ENCODE data around the gene LDLRAD1. TPM values are rescaled to one million over a fixed set of nuclear protein-coding genes. Genes with fewer than 3 reads are reported as not detected.

Gene LDLRAD1
- total and polyA plus RNA-seq, 2 of the 13 experiments (the other 11 are each of a cell fraction or from before 2014, with no cell fraction given), result 2.5 to 14.0 TPM

- in situ Hi-C loops (cut with HindIII; ENCODE audit: extremely low pct_ligation_motif_present, low pct_unique_long_range_greater_than_20kb) (no loop called here), intact Hi-C loops (cut with micrococcal nuclease; ENCODE audit: unreplicated experiment) (no loop called here)
- Histone ChIP-seq H3K4me2 (ENCODE audit: low read depth, low read length) (peak overlapping the region; percentile 90), H3K36me3 (replicated peaks in 1 of 2; ENCODE audit: control insufficient read depth in 1 of 2, insufficient read depth in 2 of 2, low read length in 2 of 2) (no peaks in the 10 kb centered on the region), H3K9ac (ENCODE audit: insufficient read depth, low read depth, low read length) (no peak overlapping the region), H3K4me1 (ENCODE audit: insufficient read depth, low read length) (peaks cover 82% of the 10 kb centered on the region), H2AFZ (ENCODE audit: low read length) (no peak overlapping the region), H3K27ac (ENCODE audit: extremely low read length, insufficient read depth, low read length) (no peak overlapping the region), H3K27me3 (ENCODE audit: control insufficient read depth in 1 of 2, insufficient read depth in 2 of 2, low read length in 2 of 2) (no peaks in the 10 kb centered on the region), H4K20me1 (ENCODE audit: insufficient read depth, low read length) (no peaks in the 10 kb centered on the region), H3K9me3 (ENCODE audit: low read length) (no peaks in the 10 kb centered on the region), H3K4me3 (replicated peaks in 1 of 3; ENCODE audit: insufficient read depth in 1 of 3, low read depth in 2 of 3, low read length in 3 of 3) (no peak overlapping the region), H3K79me2 (ENCODE audit: insufficient read depth, low read length) (no peaks in the 10 kb centered on the region)
- ATAC-seq, result no peak
- no TSS peak for BruUV-seq (replicated peaks)
- POLR2A ChIA-PET, result interaction anchor here (1.2 to 3.3 kb wide), 5 partner anchors 10 to 62 kb away, joined by 4 to 42 read pairs (median 8); partner anchors contain the start of genes TCEANC2 and TMEM59
- CTCF ChIA-PET (ENCODE audit: low intra/inter-chr PET ratio, low total read pairs), result no interaction called here
- WGBS (ENCODE audit: low lambda C conversion rate), result 19% methylated on average over 5 of the region's 5 CpGs
- FAIRE-seq, result no peak
- TF ChIP-seq KDM2A (CRISPR knock-in tag; IDR thresholded peaks at IDR 0.05; ENCODE audit: borderline replicate concordance, low read depth), result no peak
- no peak for DNase-seq (ENCODE audit: low spot score)
Observed at GRCh38 chr1:54018635-54019034, 649 bp upstream of the LDLRAD1 start.

GRCh38 chr1:54016343-54017282 is 1.4 kb downstream of the LDLRAD1 start:
- in situ Hi-C loops (cut with HindIII; ENCODE audit: extremely low pct_ligation_motif_present, low pct_unique_long_range_greater_than_20kb) (no loop called here), intact Hi-C loops (cut with micrococcal nuclease; ENCODE audit: unreplicated experiment) (loop anchor here (1.0 kb wide), 1 partner anchor 37 kb away; the partner anchor contains the start of genes TCEANC2 and TMEM59)
- ChIA-PET CTCF (ENCODE audit: low intra/inter-chr PET ratio, low total read pairs) (no interaction called here), POLR2A (interaction anchor here (1.3 to 3.3 kb wide), 7 partner anchors 12 to 65 kb away, joined by 4 to 42 read pairs (median 7); partner anchors contain the start of genes TCEANC2 and TMEM59)
- H2AFZ ChIP-seq (ENCODE audit: low read length), result peak overlapping the region; percentile 11
- H3K4me2 ChIP-seq (ENCODE audit: low read depth, low read length), result peak overlapping the region; percentile 90
- H3K9ac ChIP-seq (ENCODE audit: insufficient read depth, low read depth, low read length), result peak overlapping the region; percentile 44
- peak; percentile 97 for FAIRE-seq
- peak overlapping the region; percentile 74 for H3K27ac ChIP-seq (ENCODE audit: extremely low read length, insufficient read depth, low read length)
- no peaks in the 10 kb centered on the region for H4K20me1 ChIP-seq (ENCODE audit: insufficient read depth, low read length)
- 27% methylated on average over 5 of the region's 8 CpGs for WGBS (ENCODE audit: low lambda C conversion rate)
- BruUV-seq (replicated peaks), result no TSS peak
- peak; percentile 67 for ATAC-seq
- no peaks in the 10 kb centered on the region for H3K9me3 ChIP-seq (ENCODE audit: low read length)
- DNase-seq (ENCODE audit: low spot score), result peak; percentile 96
- no peaks in the 10 kb centered on the region for H3K79me2 ChIP-seq (ENCODE audit: insufficient read depth, low read length)
- no peaks in the 10 kb centered on the region for H3K36me3 ChIP-seq (replicated peaks in 1 of 2; ENCODE audit: control insufficient read depth in 1 of 2, insufficient read depth in 2 of 2, low read length in 2 of 2)
- H3K4me1 ChIP-seq (ENCODE audit: insufficient read depth, low read length), result peaks cover 86% of the 10 kb centered on the region
- no peaks in the 10 kb centered on the region for H3K27me3 ChIP-seq (ENCODE audit: control insufficient read depth in 1 of 2, insufficient read depth in 2 of 2, low read length in 2 of 2)
- peak overlapping the region; percentile 49 to 69 (median 51); a peak in 5 of 6 replicates for H3K4me3 ChIP-seq (replicated peaks in 1 of 3; ENCODE audit: insufficient read depth in 1 of 3, low read depth in 2 of 3, low read length in 3 of 3)
- TF ChIP-seq NCOA2 (CRISPR knock-in tag; IDR thresholded peaks at IDR 0.05) (peak; percentile 94), FOSL2 (CRISPR knock-in tag; IDR thresholded peaks at IDR 0.05) (peak; percentile 95), SAP130 (CRISPR knock-in tag; IDR thresholded peaks at IDR 0.05; ENCODE audit: low read depth) (peak; percentile 70), ZBTB3 (CRISPR knock-in tag; IDR thresholded peaks at IDR 0.05; ENCODE audit: borderline replicate concordance, low read depth) (peak; percentile 50), ZNF788 (CRISPR knock-in tag; IDR thresholded peaks at IDR 0.05; ENCODE audit: borderline replicate concordance) (peak; percentile 15; the same call in 1 of the 2 replicates), REPIN1 (CRISPR knock-in tag; IDR thresholded peaks at IDR 0.05; ENCODE audit: borderline replicate concordance, low read depth) (0 out of 2 replicates have a peak, but pooled peaks have one; percentile 24), SOX13 (IDR thresholded peaks at IDR 0.05) (peak; percentile 68), SOX13 (CRISPR knock-in tag; conservative IDR thresholded peaks at IDR 0.05 in 1 of 2, IDR thresholded peaks at IDR 0.05 in 1 of 2) (peak in 1 of 2 experiments; percentile 84; a peak in 2 of 4 replicates), HMGXB4 (CRISPR knock-in tag; IDR thresholded peaks at IDR 0.05; ENCODE audit: borderline replicate concordance in 1 of 2, low read depth in 1 of 2) (peak in 1 of 2 experiments; percentile 42; a peak in 1 of 4 replicates), SMAD3 (CRISPR knock-in tag; IDR thresholded peaks at IDR 0.05) (peak; percentile 57; the same call in 1 of the 2 replicates), ATF5 (CRISPR knock-in tag; IDR thresholded peaks at IDR 0.05; ENCODE audit: low read depth) (no peak)

Measured in HepG2 (cell line).